ENCODE data around the gene TPGS1.
"Not testable (repeated sequence)": the region's sequence is repeated elsewhere in the genome, so short reads cannot be mapped to it uniquely, and the experiment has no call there.

DNA sequence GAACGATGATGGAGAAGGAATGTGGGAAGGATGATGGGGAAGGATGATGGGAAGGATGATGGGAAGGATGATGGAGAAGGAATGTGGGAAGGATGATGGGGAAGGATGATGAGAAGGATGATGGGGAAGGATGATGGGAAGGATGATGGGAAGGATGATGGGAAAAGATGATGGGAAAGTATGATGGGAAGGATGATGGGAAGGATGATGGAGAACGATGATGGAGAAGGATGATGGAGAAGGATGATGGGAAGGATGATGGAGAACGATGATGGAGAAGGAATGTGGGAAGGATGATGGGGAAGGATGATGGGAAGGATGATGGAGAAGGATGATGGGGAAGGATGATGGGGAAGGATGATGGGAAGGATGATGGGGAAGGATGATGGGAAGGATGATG lies 26.2 kb upstream of the TPGS1 start:
- TF ChIP-seq, protein P1, sequence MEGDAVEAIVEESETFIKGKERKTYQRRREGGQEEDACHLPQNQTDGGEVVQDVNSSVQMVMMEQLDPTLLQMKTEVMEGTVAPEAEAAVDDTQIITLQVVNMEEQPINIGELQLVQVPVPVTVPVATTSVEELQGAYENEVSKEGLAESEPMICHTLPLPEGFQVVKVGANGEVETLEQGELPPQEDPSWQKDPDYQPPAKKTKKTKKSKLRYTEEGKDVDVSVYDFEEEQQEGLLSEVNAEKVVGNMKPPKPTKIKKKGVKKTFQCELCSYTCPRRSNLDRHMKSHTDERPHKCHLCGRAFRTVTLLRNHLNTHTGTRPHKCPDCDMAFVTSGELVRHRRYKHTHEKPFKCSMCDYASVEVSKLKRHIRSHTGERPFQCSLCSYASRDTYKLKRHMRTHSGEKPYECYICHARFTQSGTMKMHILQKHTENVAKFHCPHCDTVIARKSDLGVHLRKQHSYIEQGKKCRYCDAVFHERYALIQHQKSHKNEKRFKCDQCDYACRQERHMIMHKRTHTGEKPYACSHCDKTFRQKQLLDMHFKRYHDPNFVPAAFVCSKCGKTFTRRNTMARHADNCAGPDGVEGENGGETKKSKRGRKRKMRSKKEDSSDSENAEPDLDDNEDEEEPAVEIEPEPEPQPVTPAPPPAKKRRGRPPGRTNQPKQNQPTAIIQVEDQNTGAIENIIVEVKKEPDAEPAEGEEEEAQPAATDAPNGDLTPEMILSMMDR (IDR thresholded peaks at IDR 0.05): not testable (repeated sequence)
- not testable (repeated sequence) for TF ChIP-seq POLR2A, POLR2AphosphoS5, EP300 (IDR thresholded peaks at IDR 0.05)
